Transverse colon (tissue), 4 donors: ENCODE measurements around the gene TEX53. TPM values are rescaled to one million over a fixed set of nuclear protein-coding genes. Genes with fewer than 3 reads are reported as not detected.

ENCODE experiments used
- DNase-seq: peaks from one replicate; pipeline ENCODE4 v3.0.0-alpha.2; 2019
- H3K27ac ChIP-seq, 4 donors: fragments of 200-600 bp; sonication (generic); 2 replicates each; pipeline ENCODE4 v1.5.1; 2016 to 2018; ENCODE audit warnings: inconsistent platforms in 4 of 4
- H3K27me3 ChIP-seq: fragments of 200-600 bp; sonication (generic); 2 replicates; pipeline ENCODE4 v1.5.1; 2017; ENCODE audit warnings: inconsistent platforms
- H3K36me3 ChIP-seq, 4 donors: fragments of 200-600 bp; sonication (generic); 2 replicates each; pipeline ENCODE4 v1.5.1; 2017 to 2019; ENCODE audit warnings: inconsistent platforms in 4 of 4
- H3K4me1 ChIP-seq, 4 donors: fragments of 200-600 bp; sonication (generic); 2 replicates each; pipeline ENCODE4 v1.5.1; 2017 to 2020; ENCODE audit warnings: inconsistent platforms in 4 of 4
- H3K4me3 ChIP-seq, 4 donors: fragments of 200-600 bp; sonication (generic); 1 replicate in 1 of 4; 2 replicates in 3 of 4; pipeline versions ENCODE4 v1.5.1 to v1.6.1; 2017 to 2019; ENCODE audit warnings: inconsistent platforms in 4 of 4
- H3K9me3 ChIP-seq, 2 donors: fragments of 200-600 bp; sonication (generic); 2 replicates each; pipeline ENCODE4 v1.5.1; 2017 to 2019; ENCODE audit warnings: inconsistent platforms in 2 of 2
- EP300 ChIP-seq: sonication (generic); formaldehyde crosslinking; IDR thresholded peaks from one replicate; pipeline ENCODE4 v1.6.1; 2017; ENCODE audit warnings: antibody characterized with exemption, low read depth
- POLR2A ChIP-seq: fragments of 450-650 bp; IDR thresholded peaks from one replicate; pipeline ENCODE4 v1.6.1; 2016; ENCODE audit warnings: antibody characterized with exemption, mild to moderate bottlenecking, moderate library complexity
- POLR2AphosphoS5 ChIP-seq, 3 donors: sonication (generic); formaldehyde crosslinking; IDR thresholded peaks; one replicate each; pipeline ENCODE4 v1.6.1; 2016; ENCODE audit warnings: antibody characterized with exemption in 3 of 3
- WGBS, 2 donors: methylation state at CpG; one replicate each; pipeline ENCODE4 v1.1.5; 2018; ENCODE audit warnings: low coverage in 1 of 2; 5-methylcytosine and 5-hydroxymethylcytosine counted together
- in situ Hi-C, 4 donors: fragments of 200-750 bp; cut with MboI; loops; one replicate each; pipeline versions ENCODE4 v1.15.0 to v1.15.1; 2017; ENCODE audit warnings: low sequenced_read_pairs in 3 of 4, low pct_ligation_motif_present in 1 of 4, low pct_unique_long_range_greater_than_20kb in 1 of 4
- intact Hi-C: fragments of 100-400 bp; cut with DNase I; formaldehyde crosslinking; loops from one replicate; pipeline ENCODE4 v1.15.1; 2023; ENCODE audit warnings: low total_unique reads
- total RNA-seq, 4 donors: library from RNA; depleted of rRNA; stranded (reverse); fragments of >200 nt; gene quantifications; one replicate each; pipeline ENCODE4 v1.1.0, GENCODE V29; 2016
- TF ChIP-seq, protein P1 (sequence below), 5 experiments: fragments of 200-600 bp in 3 of 5; fragments of 450-650 bp in 2 of 5; sonication (generic) in 3 of 5; IDR thresholded peaks; 1 replicate in 2 of 5; 2 replicates in 3 of 5; pipeline ENCODE4 v1.5.1; 2016 to 2017; ENCODE audit warnings: antibody characterized with exemption in 5 of 5, inconsistent platforms in 3 of 5, mild to moderate bottlenecking in 2 of 5, moderate library complexity in 1 of 5

Gene TEX53
- total RNA-seq, 4 donors from 2014 or later, result not detected

DNA sequence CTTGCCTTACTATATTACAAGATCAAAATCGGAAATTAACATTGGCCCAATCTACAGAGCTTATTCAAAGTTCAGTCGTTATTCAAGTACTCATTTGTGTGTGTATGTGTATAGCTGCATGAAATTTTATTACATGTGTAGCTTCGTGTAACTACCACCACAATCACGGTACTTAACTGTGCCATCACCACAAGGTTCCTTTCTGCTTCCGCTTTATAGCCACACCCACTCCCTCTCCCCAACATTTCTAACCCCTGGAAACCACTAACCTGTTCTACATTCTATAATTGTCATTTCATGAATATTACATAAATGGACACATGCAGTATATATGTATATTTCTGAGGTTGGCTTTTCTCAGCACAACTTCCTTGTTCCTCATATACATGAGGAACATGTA, 28.3 kb upstream of the TEX53 start:
- Histone ChIP-seq H3K27me3 (no peaks in the 10 kb centered on the region), H3K4me3 (no peak overlapping the region), H3K27ac (no peak overlapping the region), H3K36me3 (no peaks in the 10 kb centered on the region), H3K9me3 (no peaks in the 10 kb centered on the region), H3K4me1 (no peaks in the 10 kb centered on the region)
- intact Hi-C loops, result no loop called here
- in situ Hi-C loops, result loop anchor here in 3 of 4 donors (5.0 to 25.0 kb wide), 4 partner anchors 49 to 826 kb away; no protein-coding TSS in a partner anchor
- DNase-seq, result no peak
- TF ChIP-seq, protein P1, sequence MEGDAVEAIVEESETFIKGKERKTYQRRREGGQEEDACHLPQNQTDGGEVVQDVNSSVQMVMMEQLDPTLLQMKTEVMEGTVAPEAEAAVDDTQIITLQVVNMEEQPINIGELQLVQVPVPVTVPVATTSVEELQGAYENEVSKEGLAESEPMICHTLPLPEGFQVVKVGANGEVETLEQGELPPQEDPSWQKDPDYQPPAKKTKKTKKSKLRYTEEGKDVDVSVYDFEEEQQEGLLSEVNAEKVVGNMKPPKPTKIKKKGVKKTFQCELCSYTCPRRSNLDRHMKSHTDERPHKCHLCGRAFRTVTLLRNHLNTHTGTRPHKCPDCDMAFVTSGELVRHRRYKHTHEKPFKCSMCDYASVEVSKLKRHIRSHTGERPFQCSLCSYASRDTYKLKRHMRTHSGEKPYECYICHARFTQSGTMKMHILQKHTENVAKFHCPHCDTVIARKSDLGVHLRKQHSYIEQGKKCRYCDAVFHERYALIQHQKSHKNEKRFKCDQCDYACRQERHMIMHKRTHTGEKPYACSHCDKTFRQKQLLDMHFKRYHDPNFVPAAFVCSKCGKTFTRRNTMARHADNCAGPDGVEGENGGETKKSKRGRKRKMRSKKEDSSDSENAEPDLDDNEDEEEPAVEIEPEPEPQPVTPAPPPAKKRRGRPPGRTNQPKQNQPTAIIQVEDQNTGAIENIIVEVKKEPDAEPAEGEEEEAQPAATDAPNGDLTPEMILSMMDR (IDR thresholded peaks at IDR 0.05), result no peak
- TF ChIP-seq POLR2A, result no peak
- no peak for TF ChIP-seq POLR2AphosphoS5 (IDR thresholded peaks at IDR 0.05)
- no peak for TF ChIP-seq EP300
- WGBS, 2 donors, result 69 to 86% methylated on average over 5 of the region's 5 CpGs

DNA sequence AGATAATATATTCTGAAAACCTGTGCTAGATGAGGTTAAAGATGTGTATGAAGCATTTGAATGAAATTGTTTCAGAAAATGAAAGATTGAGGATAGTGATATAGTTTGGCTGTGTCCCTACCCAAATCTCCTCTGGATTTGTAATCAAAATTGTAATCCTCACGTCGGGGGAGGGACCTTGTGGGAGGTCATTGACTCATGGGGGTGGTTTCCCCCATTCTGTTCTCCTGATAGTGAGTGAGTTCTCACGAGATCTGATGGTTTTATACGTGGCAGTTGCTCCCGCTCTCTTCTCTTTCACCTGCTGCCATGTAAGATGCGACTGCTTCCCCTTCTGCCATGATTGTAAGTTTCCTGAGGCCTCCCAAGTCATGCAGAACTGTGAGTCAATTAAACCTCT, 26.4 kb upstream of the TEX53 start:
- Histone ChIP-seq H3K36me3 (no peaks in the 10 kb centered on the region), H3K27ac (no peak overlapping the region), H3K4me3 (no peak overlapping the region), H3K4me1 (no peaks in the 10 kb centered on the region), H3K27me3 (no peaks in the 10 kb centered on the region), H3K9me3 (no peaks in the 10 kb centered on the region)
- in situ Hi-C loops, result loop anchor here in 3 of 4 donors (10.0 to 25.0 kb wide), 3 partner anchors 51 to 828 kb away; no protein-coding TSS in a partner anchor
- TF ChIP-seq, protein P1 (IDR thresholded peaks at IDR 0.05), result no peak
- TF ChIP-seq EP300, result no peak
- no peak for TF ChIP-seq POLR2AphosphoS5 (IDR thresholded peaks at IDR 0.05)
- TF ChIP-seq POLR2A, result no peak
- intact Hi-C loops, result loop anchor here (5.0 kb wide), 1 partner anchor 328 kb away; no protein-coding TSS in a partner anchor
- DNase-seq, result no peak
- 84 to 89% methylated on average over 6 of the region's 6 CpGs for WGBS, 2 donors

DNA sequence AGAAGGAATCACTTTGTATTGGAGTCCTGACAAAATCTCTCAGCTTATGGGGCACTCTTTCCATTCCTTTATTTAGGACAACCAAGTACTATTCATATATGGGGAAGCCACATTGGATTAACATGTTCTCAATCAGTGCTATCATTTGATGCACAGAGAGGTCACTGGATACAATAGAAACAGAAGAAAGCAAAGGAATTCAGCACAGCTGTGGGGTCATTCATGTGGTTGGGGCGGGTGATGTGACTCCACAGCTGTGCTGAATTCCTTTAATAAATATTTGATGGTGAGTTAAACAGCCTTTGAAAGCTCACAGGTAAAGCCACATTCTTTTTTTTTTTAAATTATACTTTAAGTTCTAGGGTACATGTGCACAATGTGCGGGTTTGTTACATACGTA, 25.2 kb upstream of the TEX53 start:
- Histone ChIP-seq H3K4me3 (no peak overlapping the region), H3K27ac (no peak overlapping the region), H3K36me3 (no peaks in the 10 kb centered on the region), H3K4me1 (no peaks in the 10 kb centered on the region), H3K27me3 (no peaks in the 10 kb centered on the region), H3K9me3 (no peaks in the 10 kb centered on the region)
- DNase-seq, result no peak
- intact Hi-C loops (loop anchor here (5.0 kb wide), 1 partner anchor 329 kb away; no protein-coding TSS in a partner anchor), in situ Hi-C loops (loop anchor here in 3 of 4 donors (10.0 to 25.0 kb wide), 3 partner anchors 52 to 829 kb away; no protein-coding TSS in a partner anchor)
- 89 to 91% methylated on average over 3 of the region's 3 CpGs for WGBS, 2 donors
- no peak for TF ChIP-seq EP300

DNA sequence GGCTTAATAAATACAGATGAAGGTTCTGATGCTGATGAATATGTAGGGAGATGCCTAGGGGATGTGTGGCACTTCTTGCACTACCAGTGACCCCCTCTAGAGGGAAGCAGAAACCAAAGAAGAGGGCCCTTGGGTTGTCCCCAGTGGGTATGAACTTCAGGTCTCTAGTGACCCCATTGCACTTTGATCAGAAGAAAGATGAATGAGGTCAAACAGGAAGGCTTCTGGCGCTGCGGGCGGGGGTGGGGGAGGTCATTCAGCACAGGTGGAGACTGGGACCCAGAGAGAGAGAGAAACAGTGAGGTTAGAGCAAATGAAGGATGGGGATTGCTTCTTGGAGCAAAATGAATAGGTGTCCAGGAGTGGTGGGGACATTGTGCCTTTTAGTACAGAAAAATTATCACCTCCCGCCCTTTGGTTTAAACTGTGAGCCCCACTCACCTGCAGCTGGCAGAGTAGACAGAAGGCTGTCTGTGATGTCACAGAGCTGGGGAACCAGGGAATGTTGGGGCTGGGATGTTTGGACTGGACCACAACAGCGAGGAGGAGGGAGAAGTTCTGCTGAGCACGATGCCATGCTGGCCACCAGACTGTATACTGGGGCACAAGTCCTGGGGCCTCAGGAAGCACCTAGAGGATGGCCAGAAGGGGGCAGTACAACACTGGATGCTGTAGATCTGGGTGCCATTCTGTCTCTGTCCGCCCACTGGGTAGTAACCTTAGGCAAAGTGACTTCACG, 24.2 kb upstream of the TEX53 start, which contains the start of gene TEX48:
Gene TEX48, minus strand, starts transcription at position 599 of the 739 bp plus-strand sequence. CDS start 10,469 bp downstream, outside the sequence.
- Histone ChIP-seq H3K4me1 (peaks cover 0 to 8% (median 0%) of the 10 kb centered on the region in 4 donors), H3K36me3 (no peaks in the 10 kb centered on the region), H3K9me3 (no peaks in the 10 kb centered on the region), H3K4me3 (no peak within 1 kb of the TSS), H3K27ac (no peak within 1 kb of the TSS), H3K27me3 (no peaks in the 10 kb centered on the region)
- 33 to 63% methylated on average over 3 to 8 of the region's 8 CpGs for WGBS, 2 donors
- in situ Hi-C loops (loop anchor here in 3 of 4 donors (10.0 to 25.0 kb wide), 3 partner anchors 53 to 831 kb away; no protein-coding TSS in a partner anchor), intact Hi-C loops (loop anchor here (5.0 kb wide), 1 partner anchor 331 kb away; no protein-coding TSS in a partner anchor)
- DNase-seq, result peak; percentile 83
- TF ChIP-seq POLR2AphosphoS5 (IDR thresholded peaks at IDR 0.05) (no peak), EP300 (no peak), POLR2A (no peak)
- TF ChIP-seq, protein P1 (IDR thresholded peaks at IDR 0.05), result peak; percentile 48 to 77 (median 71)
